ENCODE data around the gene DDX24. TPM values are rescaled to one million over a fixed set of nuclear protein-coding genes. Genes with fewer than 3 reads are reported as not detected.

Gene DDX24
- polyA plus RNA-seq, 4 donors = 35.1 to 103 (median 57.9) TPM

DNA sequence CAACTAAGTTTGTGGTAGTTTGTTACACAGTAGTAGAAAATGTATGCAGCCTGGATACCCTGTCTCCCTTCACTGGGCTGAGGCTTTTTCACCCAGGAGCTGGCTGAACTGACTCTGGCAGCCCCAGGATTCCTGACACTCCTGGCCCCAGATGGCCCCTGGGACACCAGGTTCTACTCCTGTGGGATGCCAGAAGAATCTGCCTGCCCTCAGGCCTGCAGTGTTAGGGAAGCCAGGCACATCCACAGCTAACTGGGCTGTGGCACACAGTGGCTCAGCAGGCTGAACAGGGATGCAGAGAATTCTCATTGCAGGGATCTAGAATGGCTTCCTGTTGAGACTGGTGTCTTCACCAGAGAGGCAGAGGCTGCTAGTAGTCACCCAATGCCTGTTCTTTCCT is 38.1 kb upstream of the DDX24 start:
- H3K4me1 ChIP-seq (ENCODE audit: control insufficient read depth in 3 of 3, insufficient read depth in 2 of 3, low read depth in 1 of 3, low read length in 2 of 3) = peaks cover 0 to 18% (median 6%) of the 10 kb centered on the region in 3 donors
- H3K4me3 ChIP-seq (ENCODE audit: low read depth in 1 of 3, low read length in 3 of 3) = no peak overlapping the region
- peaks cover 0 to 14% of the 10 kb centered on the region in 2 donors for H3K9me3 ChIP-seq (ENCODE audit: control insufficient read depth in 2 of 2, insufficient read depth in 1 of 2, low read depth in 1 of 2, low read length in 1 of 2)
- peaks cover 0 to 2% (median 0%) of the 10 kb centered on the region in 3 donors for H3K27me3 ChIP-seq (ENCODE audit: control insufficient read depth in 3 of 3, insufficient read depth in 3 of 3, low read length in 3 of 3)
- no peak for DNase-seq
- H3K36me3 ChIP-seq (ENCODE audit: control insufficient read depth in 3 of 3, insufficient read depth in 2 of 3, low read depth in 1 of 3, low read length in 3 of 3) = no peaks in the 10 kb centered on the region
- no peak overlapping the region for H3K27ac ChIP-seq (ENCODE audit: low read depth in 1 of 3, low read length in 2 of 3)
- no peak for FAIRE-seq

DNA sequence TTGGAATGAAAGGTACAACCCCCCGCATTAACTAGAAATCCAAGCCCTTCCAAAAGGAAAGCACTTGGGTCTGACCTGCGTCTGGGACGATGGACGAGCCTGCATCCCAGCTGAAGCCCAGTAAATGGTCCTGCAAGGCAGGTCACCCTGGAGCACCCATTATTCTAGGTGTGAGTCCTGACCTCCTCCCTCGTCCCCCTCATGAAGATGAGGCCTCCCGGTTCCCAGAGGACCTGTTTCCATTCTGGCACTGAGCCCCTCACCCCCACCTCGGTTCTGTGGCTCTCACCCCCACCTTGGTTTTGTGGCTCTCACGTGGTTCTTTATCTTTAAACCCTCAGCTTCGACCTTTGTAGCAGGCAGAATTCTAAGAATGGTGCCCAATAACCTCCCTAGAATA is 36.9 kb upstream of the DDX24 start:
- Histone ChIP-seq H3K4me1 (ENCODE audit: control insufficient read depth in 3 of 3, insufficient read depth in 2 of 3, low read depth in 1 of 3, low read length in 2 of 3) (peaks cover 0 to 18% (median 10%) of the 10 kb centered on the region in 3 donors), H3K4me3 (ENCODE audit: low read depth in 1 of 3, low read length in 3 of 3) (no peak overlapping the region), H3K27me3 (ENCODE audit: control insufficient read depth in 3 of 3, insufficient read depth in 3 of 3, low read length in 3 of 3) (peaks cover 0 to 2% (median 0%) of the 10 kb centered on the region in 3 donors), H3K27ac (ENCODE audit: low read depth in 1 of 3, low read length in 2 of 3) (no peak overlapping the region), H3K9me3 (ENCODE audit: control insufficient read depth in 2 of 2, insufficient read depth in 1 of 2, low read depth in 1 of 2, low read length in 1 of 2) (peaks cover 0 to 14% of the 10 kb centered on the region in 2 donors), H3K36me3 (ENCODE audit: control insufficient read depth in 3 of 3, insufficient read depth in 2 of 3, low read depth in 1 of 3, low read length in 3 of 3) (no peaks in the 10 kb centered on the region)
- DNase-seq (peak in 1 of 2 donors; percentile 44), FAIRE-seq (no peak)
- WGBS, 3 donors = 58 to 70% (median 61%) methylated on average over 9 of the region's 9 CpGs

DNA sequence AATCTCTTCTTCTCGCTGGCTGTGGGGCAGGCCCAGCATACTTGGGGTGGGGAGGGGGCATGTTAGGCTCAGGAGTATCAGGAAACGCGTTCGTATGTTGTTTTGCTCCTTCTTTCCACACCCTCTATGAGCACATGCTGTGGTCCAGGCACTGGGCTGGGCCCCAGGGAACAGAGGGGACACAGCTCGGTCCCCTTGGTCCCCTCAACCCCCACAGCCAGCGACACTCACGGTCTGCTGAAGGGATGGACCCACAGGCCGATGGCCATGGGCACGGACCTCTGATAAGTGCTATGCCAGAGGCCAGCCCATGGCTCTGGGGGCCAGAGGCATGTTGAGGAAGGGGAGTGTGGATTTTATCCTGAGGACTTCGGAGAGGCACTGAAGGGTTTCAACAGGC is 35.7 kb upstream of the DDX24 start:
- H3K4me3 ChIP-seq (ENCODE audit: low read depth in 1 of 3, low read length in 3 of 3) = no peak overlapping the region
- H3K9me3 ChIP-seq (ENCODE audit: control insufficient read depth in 2 of 2, insufficient read depth in 1 of 2, low read depth in 1 of 2, low read length in 1 of 2) = peaks cover 0 to 14% of the 10 kb centered on the region in 2 donors
- 84 to 88% (median 87%) methylated on average over 10 of the region's 10 CpGs for WGBS, 3 donors
- H3K27ac ChIP-seq (ENCODE audit: low read depth in 1 of 3, low read length in 2 of 3) = no peak overlapping the region
- FAIRE-seq (no peak), DNase-seq (no peak)
- H3K4me1 ChIP-seq (ENCODE audit: control insufficient read depth in 3 of 3, insufficient read depth in 2 of 3, low read depth in 1 of 3, low read length in 2 of 3) = peaks cover 3 to 18% (median 10%) of the 10 kb centered on the region in 3 donors
- no peaks in the 10 kb centered on the region for H3K36me3 ChIP-seq (ENCODE audit: control insufficient read depth in 3 of 3, insufficient read depth in 2 of 3, low read depth in 1 of 3, low read length in 3 of 3)
- H3K27me3 ChIP-seq (ENCODE audit: control insufficient read depth in 3 of 3, insufficient read depth in 3 of 3, low read length in 3 of 3) = peaks cover 0 to 2% (median 0%) of the 10 kb centered on the region in 3 donors

DNA sequence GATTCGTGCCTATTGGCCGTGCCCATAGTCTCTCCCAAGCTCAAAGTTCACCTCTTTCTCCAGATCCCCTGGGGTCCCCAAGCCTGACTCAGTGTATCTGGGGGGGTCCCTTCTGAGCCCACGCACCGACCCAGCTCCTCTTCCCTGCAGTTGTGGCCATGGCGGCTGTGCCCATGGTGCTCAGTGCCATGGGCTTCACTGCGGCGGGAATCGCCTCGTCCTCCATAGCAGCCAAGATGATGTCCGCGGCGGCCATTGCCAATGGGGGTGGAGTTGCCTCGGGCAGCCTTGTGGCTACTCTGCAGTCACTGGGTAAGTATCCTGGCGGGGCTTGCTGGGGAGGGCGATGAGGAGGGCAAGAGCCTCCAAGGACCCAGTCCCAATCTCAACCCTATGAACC is 34.6 kb upstream of the DDX24 start:
- Histone ChIP-seq H3K27me3 (ENCODE audit: control insufficient read depth in 3 of 3, insufficient read depth in 3 of 3, low read length in 3 of 3) (peaks cover 0 to 2% (median 0%) of the 10 kb centered on the region in 3 donors), H3K9me3 (ENCODE audit: control insufficient read depth in 2 of 2, insufficient read depth in 1 of 2, low read depth in 1 of 2, low read length in 1 of 2) (peaks cover 0 to 10% of the 10 kb centered on the region in 2 donors), H3K27ac (ENCODE audit: low read depth in 1 of 3, low read length in 2 of 3) (peak overlapping the region in 1 of 3 donors; percentile 76), H3K4me3 (ENCODE audit: low read depth in 1 of 3, low read length in 3 of 3) (no peak overlapping the region), H3K36me3 (ENCODE audit: control insufficient read depth in 3 of 3, insufficient read depth in 2 of 3, low read depth in 1 of 3, low read length in 3 of 3) (no peaks in the 10 kb centered on the region), H3K4me1 (ENCODE audit: control insufficient read depth in 3 of 3, insufficient read depth in 2 of 3, low read depth in 1 of 3, low read length in 2 of 3) (peaks cover 3 to 22% (median 10%) of the 10 kb centered on the region in 3 donors)
- 73 to 88% (median 87%) methylated on average over 15 of the region's 15 CpGs for WGBS, 3 donors
- FAIRE-seq = no peak
- no peak for DNase-seq

DNA sequence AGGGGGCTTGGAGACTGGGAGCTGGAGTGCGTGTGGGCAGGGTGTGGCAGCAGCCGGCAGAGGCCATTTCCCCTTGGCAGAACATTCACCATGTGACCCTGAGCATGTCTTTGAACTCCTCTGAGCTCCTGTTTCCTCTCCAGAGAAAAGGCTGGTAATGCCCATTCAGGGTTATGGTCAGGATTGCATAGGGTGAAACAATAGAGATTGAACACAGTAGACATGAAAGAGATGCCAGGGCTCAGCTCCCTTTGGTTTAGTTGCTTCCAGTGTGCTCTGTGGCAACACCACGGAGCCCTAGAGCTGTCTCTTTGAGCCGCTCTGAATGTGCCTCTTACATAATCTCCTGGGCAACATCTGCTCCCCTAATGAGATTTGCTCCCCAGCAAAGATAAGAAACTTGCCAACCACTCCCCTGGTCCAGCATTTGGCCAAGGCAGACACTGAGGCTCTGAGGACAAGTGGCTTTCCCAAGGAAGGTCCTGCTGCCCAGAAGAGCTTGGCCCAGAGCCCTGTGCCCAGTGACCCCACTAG is 34.1 kb upstream of the DDX24 start:
- 14 to 35% (median 18%) methylated on average over 4 of the region's 4 CpGs for WGBS, 3 donors
- Histone ChIP-seq H3K27me3 (ENCODE audit: control insufficient read depth in 3 of 3, insufficient read depth in 3 of 3, low read length in 3 of 3) (peaks cover 0 to 2% (median 0%) of the 10 kb centered on the region in 3 donors), H3K4me3 (ENCODE audit: low read depth in 1 of 3, low read length in 3 of 3) (no peak overlapping the region), H3K27ac (ENCODE audit: low read depth in 1 of 3, low read length in 2 of 3) (peak overlapping the region in 1 of 3 donors; percentile 76), H3K36me3 (ENCODE audit: control insufficient read depth in 3 of 3, insufficient read depth in 2 of 3, low read depth in 1 of 3, low read length in 3 of 3) (no peaks in the 10 kb centered on the region), H3K9me3 (ENCODE audit: control insufficient read depth in 2 of 2, insufficient read depth in 1 of 2, low read depth in 1 of 2, low read length in 1 of 2) (peaks cover 0 to 8% of the 10 kb centered on the region in 2 donors), H3K4me1 (ENCODE audit: control insufficient read depth in 3 of 3, insufficient read depth in 2 of 3, low read depth in 1 of 3, low read length in 2 of 3) (peaks cover 3 to 26% (median 10%) of the 10 kb centered on the region in 3 donors)
- DNase-seq (peak; percentile 46 to 48), FAIRE-seq (no peak)

DNA sequence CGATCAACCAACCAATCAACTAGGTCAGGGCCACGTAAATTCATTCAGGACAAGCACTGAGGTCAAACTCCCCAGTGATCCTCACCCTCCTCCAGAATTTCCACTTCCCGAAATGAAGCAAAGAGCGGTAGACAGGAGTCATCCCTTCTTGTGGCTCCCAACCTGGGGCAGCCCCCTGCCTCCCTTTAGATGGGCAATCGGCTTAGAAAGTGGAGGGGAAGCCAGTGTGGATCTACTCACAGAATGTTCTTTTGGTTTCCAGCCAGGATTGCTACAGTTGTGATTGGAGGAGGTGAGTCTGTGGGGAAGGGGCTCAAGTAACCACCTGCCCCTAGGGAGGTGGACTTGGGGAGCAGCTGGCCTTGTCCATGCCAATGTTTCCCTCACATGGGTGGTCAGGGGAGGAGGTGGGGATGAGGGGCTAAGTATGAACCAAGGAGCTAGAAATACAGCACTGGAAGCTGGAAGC is 33.6 kb upstream of the DDX24 start:
- WGBS, 3 donors = 73 to 78% (median 74%) methylated on average over 5 of the region's 5 CpGs
- DNase-seq = no peak
- no peak for FAIRE-seq
- Histone ChIP-seq H3K9me3 (ENCODE audit: control insufficient read depth in 2 of 2, insufficient read depth in 1 of 2, low read depth in 1 of 2, low read length in 1 of 2) (peaks cover 0 to 4% of the 10 kb centered on the region in 2 donors), H3K36me3 (ENCODE audit: control insufficient read depth in 3 of 3, insufficient read depth in 2 of 3, low read depth in 1 of 3, low read length in 3 of 3) (no peaks in the 10 kb centered on the region), H3K27me3 (ENCODE audit: control insufficient read depth in 3 of 3, insufficient read depth in 3 of 3, low read length in 3 of 3) (peaks cover 0 to 2% (median 0%) of the 10 kb centered on the region in 3 donors), H3K4me3 (ENCODE audit: low read depth in 1 of 3, low read length in 3 of 3) (no peak overlapping the region), H3K4me1 (ENCODE audit: control insufficient read depth in 3 of 3, insufficient read depth in 2 of 3, low read depth in 1 of 3, low read length in 2 of 3) (peaks cover 3 to 26% (median 10%) of the 10 kb centered on the region in 3 donors), H3K27ac (ENCODE audit: low read depth in 1 of 3, low read length in 2 of 3) (peak overlapping the region in 1 of 3 donors; percentile 76)

DNA sequence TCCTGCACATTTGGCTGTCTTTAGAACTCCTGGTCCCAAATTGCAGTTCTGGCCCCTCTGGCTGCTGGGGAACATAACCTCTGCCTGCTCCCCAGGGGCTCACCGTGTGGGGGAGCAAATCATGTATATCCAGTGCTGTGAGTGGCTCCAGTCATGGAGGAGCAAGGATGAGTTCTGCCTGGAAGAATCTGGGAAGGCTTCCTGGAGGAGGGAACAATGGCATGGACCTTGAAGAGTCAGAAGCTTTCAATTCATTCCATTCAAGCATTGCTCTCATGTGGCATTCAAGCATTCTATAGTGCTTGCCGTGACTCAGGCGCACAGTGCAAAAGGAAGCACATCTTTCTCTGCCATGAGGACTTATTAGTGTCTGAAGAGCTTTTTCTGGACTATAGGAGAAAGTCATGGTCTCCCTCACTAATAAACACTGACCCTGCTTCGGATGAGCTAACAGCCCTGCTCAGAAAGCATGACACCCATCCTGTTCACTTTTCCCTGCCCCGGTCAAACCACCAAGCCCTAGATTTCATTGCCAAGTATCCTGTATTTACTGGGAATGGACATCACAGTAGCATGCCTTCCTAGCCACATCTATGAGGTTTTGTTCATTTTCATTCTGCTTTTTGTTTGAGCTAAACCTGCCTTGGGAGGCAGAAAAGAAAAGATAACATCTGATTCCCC is 33.0 kb upstream of the DDX24 start:
- Histone ChIP-seq H3K4me3 (ENCODE audit: low read depth in 1 of 3, low read length in 3 of 3) (no peak overlapping the region), H3K9me3 (ENCODE audit: control insufficient read depth in 2 of 2, insufficient read depth in 1 of 2, low read depth in 1 of 2, low read length in 1 of 2) (no peaks in the 10 kb centered on the region), H3K36me3 (ENCODE audit: control insufficient read depth in 3 of 3, insufficient read depth in 2 of 3, low read depth in 1 of 3, low read length in 3 of 3) (no peaks in the 10 kb centered on the region), H3K4me1 (ENCODE audit: control insufficient read depth in 3 of 3, insufficient read depth in 2 of 3, low read depth in 1 of 3, low read length in 2 of 3) (peaks cover 3 to 26% (median 10%) of the 10 kb centered on the region in 3 donors), H3K27me3 (ENCODE audit: control insufficient read depth in 3 of 3, insufficient read depth in 3 of 3, low read length in 3 of 3) (no peaks in the 10 kb centered on the region), H3K27ac (ENCODE audit: low read depth in 1 of 3, low read length in 2 of 3) (peak overlapping the region in 1 of 3 donors; percentile 76)
- FAIRE-seq (no peak), DNase-seq (no peak)
- 68 to 77% (median 73%) methylated on average over 5 of the region's 5 CpGs for WGBS, 3 donors

DNA sequence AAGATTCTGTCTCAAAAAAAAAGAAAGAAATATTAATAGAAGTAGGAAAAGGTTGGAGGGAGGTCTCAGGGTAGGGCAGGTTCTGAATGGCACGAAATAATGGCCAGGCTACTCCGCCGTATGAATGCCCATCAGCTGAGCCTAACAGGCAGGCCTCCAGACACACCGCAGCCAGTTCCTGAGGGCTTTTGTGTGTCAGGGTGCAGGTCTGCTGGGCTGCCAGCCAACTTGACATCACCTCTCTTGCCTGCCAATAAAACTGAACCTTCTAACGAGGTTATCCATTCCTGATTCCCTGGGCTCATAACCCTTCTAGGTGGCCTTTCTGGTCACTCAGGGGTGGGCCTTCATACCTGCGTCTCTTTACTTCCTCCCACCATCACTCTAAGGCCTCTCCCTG is 32.5 kb upstream of the DDX24 start:
- H3K36me3 ChIP-seq (ENCODE audit: control insufficient read depth in 3 of 3, insufficient read depth in 2 of 3, low read depth in 1 of 3, low read length in 3 of 3) = no peaks in the 10 kb centered on the region
- H3K9me3 ChIP-seq (ENCODE audit: control insufficient read depth in 2 of 2, insufficient read depth in 1 of 2, low read depth in 1 of 2, low read length in 1 of 2) = no peaks in the 10 kb centered on the region
- DNase-seq (peak in 1 of 2 donors; percentile 44), FAIRE-seq (no peak)
- H3K4me1 ChIP-seq (ENCODE audit: control insufficient read depth in 3 of 3, insufficient read depth in 2 of 3, low read depth in 1 of 3, low read length in 2 of 3) = peaks cover 3 to 23% (median 10%) of the 10 kb centered on the region in 3 donors
- peak overlapping the region in 1 of 3 donors; percentile 76 for H3K27ac ChIP-seq (ENCODE audit: low read depth in 1 of 3, low read length in 2 of 3)
- H3K4me3 ChIP-seq (ENCODE audit: low read depth in 1 of 3, low read length in 3 of 3) = no peak overlapping the region
- H3K27me3 ChIP-seq (ENCODE audit: control insufficient read depth in 3 of 3, insufficient read depth in 3 of 3, low read length in 3 of 3) = no peaks in the 10 kb centered on the region
- WGBS, 3 donors = 39 to 49% (median 45%) methylated on average over 6 of the region's 6 CpGs
